GM21825 (cell line): ENCODE measurements around the gene ZNF723.
"Not testable (repeated sequence)": the region's sequence is repeated elsewhere in the genome, so short reads cannot be mapped to it uniquely, and the experiment has no call there.

ENCODE experiments used
- ATAC-seq: cut with Tn5 transposase; IDR thresholded peaks from one replicate; pipeline ENCODE4 v1.9.1; 2021; ENCODE audit warnings: mild to moderate bottlenecking, moderate library complexity; ENCODE audit not compliant: unreplicated experiment

ZNF723 gene

GRCh38 chr19:22832031-22832762 lies at the start of gene ZNF723:
Gene ZNF723 (plus strand): TSS chr19:22832291. CDS start chr19:22832380, 89 bp downstream.
- no peak for ATAC-seq

- ATAC-seq, result no peak
These were observed 48.3 kb upstream of the ZNF723 start, which contains the start of gene ZNF99 for GRCh38 chr19:22783651-22784410. Gene ZNF99 (minus strand): TSS chr19:22784151. CDS start chr19:22784016, 135 bp downstream.

GRCh38 chr19:22792863-22793262 lies 39.2 kb upstream of the ZNF723 start:
- not testable (repeated sequence) for ATAC-seq

GRCh38 chr19:22797040-22797439 lies 35.1 kb upstream of the ZNF723 start:
- no peak for ATAC-seq

GRCh38 chr19:22806418-22806817 lies 25.7 kb upstream of the ZNF723 start:
- ATAC-seq, result no peak

- ATAC-seq, result no peak
These were observed 24.8 kb upstream of the ZNF723 start for GRCh38 chr19:22807061-22807835.

GRCh38 chr19:22814124-22814523 lies 18.0 kb upstream of the ZNF723 start:
- ATAC-seq, result no peak

- ATAC-seq, result no peak
These were observed 880 bp upstream of the ZNF723 start for GRCh38 chr19:22831211-22831610.

GRCh38 chr19:22857713-22858320 lies 25.7 kb downstream of the ZNF723 start:
- ATAC-seq, result not testable (repeated sequence)

GRCh38 chr19:22882797-22883196 lies 50.7 kb downstream of the ZNF723 start:
- ATAC-seq, result no peak

GRCh38 chr19:22893855-22894270 lies 61.8 kb downstream of the ZNF723 start:
- no peak for ATAC-seq

- ATAC-seq, result no peak
These were observed 69.5 kb downstream of the ZNF723 start for GRCh38 chr19:22901431-22902130.
